Testis (tissue), 2 donors: Measurements from ENCODE around the gene EVI5.

Experiments
- POLR2A ChIP-seq: fragments of 450-650 bp; IDR thresholded peaks from one replicate; pipeline ENCODE4 v1.6.1; 2017; ENCODE audit warnings: antibody characterized with exemption, mild to moderate bottlenecking, moderate library complexity
- TF ChIP-seq, protein P1 (sequence below), 3 experiments: fragments of 450-650 bp in 2 of 3; fragments of 200-600 bp in 1 of 3; sonication (generic) in 1 of 3; IDR thresholded peaks; one replicate each; pipeline ENCODE4 v1.5.1; 2016 to 2019; ENCODE audit warnings: antibody characterized with exemption in 3 of 3, mild to moderate bottlenecking in 2 of 3, moderate library complexity in 1 of 3

DNA sequence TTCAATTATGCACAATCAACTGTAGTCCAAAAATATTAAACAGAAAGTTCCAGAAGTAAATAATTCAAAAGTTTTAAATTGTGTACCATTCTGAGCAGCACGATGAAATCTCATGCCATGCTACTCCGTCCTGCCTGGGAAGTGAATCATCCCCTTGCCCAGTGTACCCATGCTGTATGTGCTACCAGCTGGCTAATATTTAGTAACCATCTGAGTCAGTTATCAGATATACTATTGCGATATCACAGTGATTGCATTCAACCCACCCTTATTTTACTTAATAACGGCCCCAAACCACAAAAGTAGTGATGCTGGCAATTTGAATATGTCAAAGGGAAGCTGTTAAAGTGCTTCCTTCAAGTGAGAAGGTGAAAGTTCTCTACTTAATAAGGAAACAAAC, 56.2 kb downstream of the EVI5 start:
- TF ChIP-seq, protein P1, sequence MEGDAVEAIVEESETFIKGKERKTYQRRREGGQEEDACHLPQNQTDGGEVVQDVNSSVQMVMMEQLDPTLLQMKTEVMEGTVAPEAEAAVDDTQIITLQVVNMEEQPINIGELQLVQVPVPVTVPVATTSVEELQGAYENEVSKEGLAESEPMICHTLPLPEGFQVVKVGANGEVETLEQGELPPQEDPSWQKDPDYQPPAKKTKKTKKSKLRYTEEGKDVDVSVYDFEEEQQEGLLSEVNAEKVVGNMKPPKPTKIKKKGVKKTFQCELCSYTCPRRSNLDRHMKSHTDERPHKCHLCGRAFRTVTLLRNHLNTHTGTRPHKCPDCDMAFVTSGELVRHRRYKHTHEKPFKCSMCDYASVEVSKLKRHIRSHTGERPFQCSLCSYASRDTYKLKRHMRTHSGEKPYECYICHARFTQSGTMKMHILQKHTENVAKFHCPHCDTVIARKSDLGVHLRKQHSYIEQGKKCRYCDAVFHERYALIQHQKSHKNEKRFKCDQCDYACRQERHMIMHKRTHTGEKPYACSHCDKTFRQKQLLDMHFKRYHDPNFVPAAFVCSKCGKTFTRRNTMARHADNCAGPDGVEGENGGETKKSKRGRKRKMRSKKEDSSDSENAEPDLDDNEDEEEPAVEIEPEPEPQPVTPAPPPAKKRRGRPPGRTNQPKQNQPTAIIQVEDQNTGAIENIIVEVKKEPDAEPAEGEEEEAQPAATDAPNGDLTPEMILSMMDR (IDR thresholded peaks at IDR 0.05) = no peak
- TF ChIP-seq POLR2A = no peak
